SK-N-SH (cell line): ENCODE data around the gene OCA2. TPM values are rescaled to one million over a fixed set of nuclear protein-coding genes. Genes with fewer than 3 reads are reported as not detected.

Experiments used
- CTCF ChIA-PET: fragments of 300-600, 350-600 bp; formaldehyde crosslinking; extraction: SDS; loops from one replicate; lab custom pipeline; 2021; lab: Yijun Ruan, JAX
- POLR2A ChIA-PET: fragments of 350-600 bp; sonication (Branson Sonifier 250); formaldehyde crosslinking; extraction: SDS; loops from one replicate; lab custom pipeline; 2020; ENCODE audit warnings: antibody characterized with exemption, inconsistent platforms; lab: Yijun Ruan, JAX
- DNase-seq: peaks from one replicate; pipeline ENCODE4 v3.0.0; 2012
- H2AFZ ChIP-seq: fragments of 200-600 bp; sonication (generic); 2 replicates; pipeline ENCODE4 v1.8.1; 2016; ENCODE audit warnings: antibody characterized with exemption, mild to moderate bottlenecking, low read depth
- H3F3A ChIP-seq: fragments of 200-600 bp; sonication (generic); replicated peaks from 2 replicates; pipeline ENCODE3; 2016; ENCODE audit warnings: antibody characterized with exemption, mild to moderate bottlenecking; ENCODE audit not compliant: insufficient read depth
- H3K27ac ChIP-seq, 2 experiments: fragments of 200-500 bp in 1 of 2; fragments of 200-600 bp in 1 of 2; sonication (Bioruptor generic) in 1 of 2; sonication (generic), shearing (Covaris generic) in 1 of 2; 2 replicates each; pipeline versions ENCODE4 v1.5.1 to v1.6.1; 2014 to 2016; ENCODE audit warnings: low read depth in 2 of 2, inconsistent platforms in 1 of 2, low read length in 1 of 2, mild to moderate bottlenecking in 1 of 2, mixed read lengths in 1 of 2
- H3K27me3 ChIP-seq: fragments of 200-600 bp; sonication (generic), shearing (Covaris generic); 2 replicates; pipeline ENCODE4 v1.6.1; 2016; ENCODE audit warnings: mixed run types; ENCODE audit not compliant: insufficient read depth
- H3K36me3 ChIP-seq, 2 experiments: fragments of 200-500 bp in 1 of 2; fragments of 200-600 bp in 1 of 2; sonication (Bioruptor generic) in 1 of 2; sonication (generic) in 1 of 2; replicated peaks in 1 of 2; 2 replicates each; pipeline versions ENCODE3 to v1.5.1; 2014 to 2016; ENCODE audit warnings: low read length in 1 of 2, mild to moderate bottlenecking in 1 of 2; ENCODE audit not compliant: insufficient read depth in 2 of 2, control insufficient read depth in 1 of 2
- H3K4me1 ChIP-seq, 2 experiments: fragments of 200-500 bp in 1 of 2; fragments of 200-600 bp in 1 of 2; sonication (Bioruptor generic) in 1 of 2; sonication (generic), shearing (Covaris generic) in 1 of 2; 2 replicates each; pipeline versions ENCODE4 v1.5.1 to v1.6.1; 2014 to 2016; ENCODE audit warnings: low read depth in 1 of 2, low read length in 1 of 2, mixed run types in 1 of 2; ENCODE audit not compliant: insufficient read depth in 2 of 2, control insufficient read depth in 1 of 2
- H3K4me2 ChIP-seq: fragments of 200-600 bp; sonication (generic), shearing (Covaris generic); 2 replicates; pipeline ENCODE4 v1.6.1; 2017; ENCODE audit warnings: mixed run types
- H3K4me3 ChIP-seq, 2 experiments: fragments of 200-500 bp in 1 of 2; fragments of 200-600 bp in 1 of 2; sonication (Bioruptor generic) in 1 of 2; sonication (generic), shearing (Covaris generic) in 1 of 2; 2 replicates each; pipeline versions ENCODE4 v1.5.1 to v1.8.1; 2014 to 2016; ENCODE audit warnings: low read depth in 2 of 2, inconsistent platforms in 1 of 2, low read length in 1 of 2, mild to moderate bottlenecking in 1 of 2, mixed read lengths in 1 of 2, moderate library complexity in 1 of 2
- H3K79me2 ChIP-seq: fragments of 200-600 bp; sonication (generic); 2 replicates; pipeline ENCODE4 v1.8.1; 2017; ENCODE audit warnings: mild to moderate bottlenecking; ENCODE audit not compliant: insufficient read depth
- H3K9ac ChIP-seq: fragments of 200-600 bp; sonication (generic); 2 replicates; pipeline ENCODE4 v1.6.1; 2017; ENCODE audit warnings: mixed run types
- H3K9me2 ChIP-seq: fragments of 200-600 bp; sonication (generic); 2 replicates; pipeline ENCODE4 v1.6.1; 2017; ENCODE audit warnings: mixed run types
- H3K9me3 ChIP-seq: fragments of 200-600 bp; sonication (generic); 2 replicates; pipeline ENCODE4 v1.6.1; 2017; ENCODE audit warnings: mixed run types, mild to moderate bottlenecking, moderate library complexity
- H4K20me1 ChIP-seq: fragments of 200-600 bp; sonication (generic); 2 replicates; pipeline ENCODE4 v1.6.1; 2017; ENCODE audit warnings: mild to moderate bottlenecking, mixed run types; ENCODE audit not compliant: insufficient read depth
- CHD2 ChIP-seq: fragments of 150-350 bp; IDR thresholded peaks from 2 replicates; pipeline ENCODE4 v1.6.1; 2018; ENCODE audit warnings: low read length; ENCODE audit not compliant: partially characterized antibody
- CTCF ChIP-seq: fragments of 200-600 bp; sonication (generic); IDR thresholded peaks from 2 replicates; pipeline ENCODE4 v1.6.1; 2017; ENCODE audit warnings: antibody characterized with exemption, mild to moderate bottlenecking, moderate library complexity
- ELF1 ChIP-seq: IDR thresholded peaks from 2 replicates; pipeline ENCODE4 v1.4.0; 2012
- EP300 ChIP-seq, 2 experiments: IDR thresholded peaks; 2 replicates each; pipeline versions ENCODE4 v1.4.0 to v1.6.1; 2012; ENCODE audit warnings: borderline replicate concordance in 1 of 2, low read depth in 1 of 2, low read length in 1 of 2
- FOSL2 ChIP-seq: IDR thresholded peaks from 2 replicates; pipeline ENCODE4 v1.4.0; 2012; ENCODE audit warnings: low read depth, mild to moderate bottlenecking, moderate library complexity, borderline replicate concordance
- GABPA ChIP-seq: IDR thresholded peaks from 2 replicates; pipeline ENCODE4 v1.4.0; 2012; ENCODE audit warnings: low read depth, mild to moderate bottlenecking
- JUND ChIP-seq: IDR thresholded peaks from 2 replicates; pipeline ENCODE4 v1.4.0; 2012
- MAX ChIP-seq: IDR thresholded peaks from 2 replicates; pipeline ENCODE4 v1.4.0; 2012; ENCODE audit warnings: low read depth
- MEF2A ChIP-seq: IDR thresholded peaks from 2 replicates; pipeline ENCODE4 v1.4.0; 2012; ENCODE audit warnings: low read depth, borderline replicate concordance
- NFIC ChIP-seq: IDR thresholded peaks from 2 replicates; pipeline ENCODE4 v1.4.0; 2012; ENCODE audit warnings: borderline replicate concordance
- PBX3 ChIP-seq: IDR thresholded peaks from 2 replicates; pipeline ENCODE4; 2012
- POLR2AphosphoS5 ChIP-seq: IDR thresholded peaks from 2 replicates; pipeline ENCODE4 v1.6.1; 2012; ENCODE audit warnings: low read depth, low read length
- RAD21 ChIP-seq: IDR thresholded peaks from 2 replicates; pipeline ENCODE4 v1.6.1; 2012; ENCODE audit warnings: mild to moderate bottlenecking, low read length
- RCOR1 ChIP-seq: fragments of 150-350 bp; IDR thresholded peaks from 2 replicates; pipeline ENCODE4 v1.6.1; 2017; ENCODE audit warnings: antibody characterized with exemption, low read length
- SMC3 ChIP-seq: IDR thresholded peaks from 2 replicates; pipeline ENCODE4 v1.6.1; 2012; ENCODE audit warnings: low read depth, low read length, improper control_type of control experiment
- TAF1 ChIP-seq: IDR thresholded peaks from 2 replicates; pipeline ENCODE4 v1.6.1; 2012; ENCODE audit warnings: low read depth, mild to moderate bottlenecking, low read length, moderate library complexity, borderline replicate concordance
- TCF12 ChIP-seq: IDR thresholded peaks from 2 replicates; pipeline ENCODE4 v1.4.0; 2012
- TEAD4 ChIP-seq: IDR thresholded peaks from 2 replicates; pipeline ENCODE4 v1.4.0; 2012; ENCODE audit warnings: mild to moderate bottlenecking, borderline replicate concordance; ENCODE audit not compliant: insufficient read depth
- ZBTB33 ChIP-seq: IDR thresholded peaks from 2 replicates; pipeline ENCODE4 v1.4.0; 2012; ENCODE audit warnings: low read depth, borderline replicate concordance
- polyA plus RNA-seq, 3 experiments: library from polyadenylated mRNA; depleted of rRNA; stranded (reverse); fragments of >200 nt; gene quantifications; 2 replicates each; pipeline ENCODE4 v1.2.3, GENCODE V29; 2012

OCA2 gene
- polyA plus RNA-seq, 1 of the 3 experiments (the other 2 are of a cell fraction) = 0.16 TPM

- H3K9me2 ChIP-seq = no peaks in the 10 kb centered on the region
- H4K20me1 ChIP-seq = no peaks in the 10 kb centered on the region
- H3F3A ChIP-seq = no peaks in the 10 kb centered on the region
- ChIA-PET CTCF (no interaction called here), POLR2A (no interaction called here)
- TF ChIP-seq TAF1 (no peak), TCF12 (no peak), SMC3 (no peak), FOSL2 (no peak), ELF1 (no peak), JUND (no peak), CHD2 (no peak), POLR2AphosphoS5 (no peak), NFIC (no peak), MEF2A (no peak), RCOR1 (no peak), RAD21 (no peak), MAX (no peak), EP300 (IDR thresholded peaks at IDR 0.05; ENCODE audit: borderline replicate concordance in 1 of 2, low read depth in 1 of 2, low read length in 1 of 2) (no peak), PBX3 (no peak), GABPA (no peak), TEAD4 (no peak), ZBTB33 (no peak), CTCF (no peak)
- H3K36me3 ChIP-seq = no peaks in the 10 kb centered on the region
- H3K4me3 ChIP-seq = no peak overlapping the region
- no peak for DNase-seq
- H3K9ac ChIP-seq = no peak overlapping the region
- no peak overlapping the region for H2AFZ ChIP-seq
- no peaks in the 10 kb centered on the region for H3K27me3 ChIP-seq
- H3K79me2 ChIP-seq = no peaks in the 10 kb centered on the region
- H3K9me3 ChIP-seq = no peaks in the 10 kb centered on the region
- H3K4me1 ChIP-seq = peaks cover 0 to 6% of the 10 kb centered on the region in 2 experiments; a peak in 1 of 4 replicates
- H3K27ac ChIP-seq = no peak overlapping the region
- H3K4me2 ChIP-seq = no peak overlapping the region
Measured at GRCh38 chr15:27873828-27874227, 225.3 kb downstream of the OCA2 start.
